Measurements from ENCODE around the gene SLC25A23.

The SLC25A23 gene

GRCh38 chr19:6489278-6490061, 29.9 kb upstream of the SLC25A23 start (continued):
- TF ChIP-seq ZBTB1 (tag by site-specific recombination; IDR thresholded peaks at IDR 0.05) (no peak), ZBTB17 (tag by site-specific recombination; IDR thresholded peaks at IDR 0.05) (no peak), KLF17 (tag by site-specific recombination; IDR thresholded peaks at IDR 0.05) (no peak), ZNF335 (tag by site-specific recombination; conservative IDR thresholded peaks at IDR 0.05) (no peak), ZNF184 (tag by site-specific recombination; IDR thresholded peaks at IDR 0.05) (no peak), ZSCAN23 (tag by site-specific recombination; IDR thresholded peaks at IDR 0.05) (no peak)
- TF ChIP-seq, protein P1, sequence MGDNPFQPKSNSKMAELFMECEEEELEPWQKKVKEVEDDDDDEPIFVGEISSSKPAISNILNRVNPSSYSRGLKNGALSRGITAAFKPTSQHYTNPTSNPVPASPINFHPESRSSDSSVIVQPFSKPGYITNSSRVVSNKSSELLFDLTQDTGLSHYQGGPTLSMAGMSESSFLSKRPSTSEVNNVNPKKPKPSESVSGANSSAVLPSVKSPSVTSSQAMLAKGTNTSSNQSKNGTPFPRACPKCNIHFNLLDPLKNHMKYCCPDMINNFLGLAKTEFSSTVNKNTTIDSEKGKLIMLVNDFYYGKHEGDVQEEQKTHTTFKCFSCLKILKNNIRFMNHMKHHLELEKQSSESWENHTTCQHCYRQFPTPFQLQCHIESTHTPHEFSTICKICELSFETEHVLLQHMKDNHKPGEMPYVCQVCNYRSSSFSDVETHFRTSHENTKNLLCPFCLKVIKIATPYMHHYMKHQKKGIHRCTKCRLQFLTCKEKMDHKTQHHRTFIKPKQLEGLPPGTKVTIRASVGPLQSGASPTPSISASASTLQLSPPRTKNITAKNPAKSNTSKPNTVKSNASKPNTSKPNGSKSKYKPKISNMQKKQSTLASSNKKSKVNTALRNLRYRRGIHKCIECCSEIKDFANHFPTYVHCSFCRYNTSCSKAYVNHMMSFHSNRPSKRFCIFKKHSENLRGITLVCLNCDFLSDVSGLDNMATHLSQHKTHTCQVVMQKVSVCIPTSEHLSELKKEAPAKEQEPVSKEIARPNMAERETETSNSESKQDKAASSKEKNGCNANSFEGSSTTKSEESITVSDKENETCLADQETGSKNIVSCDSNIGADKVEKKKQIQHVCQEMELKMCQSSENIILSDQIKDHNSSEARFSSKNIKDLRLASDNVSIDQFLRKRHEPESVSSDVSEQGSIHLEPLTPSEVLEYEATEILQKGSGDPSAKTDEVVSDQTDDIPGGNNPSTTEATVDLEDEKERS (tag by site-specific recombination; IDR thresholded peaks at IDR 0.05): no peak

GRCh38 chr19:6484831-6485230, 25.2 kb upstream of the SLC25A23 start:
- H3K9me3 ChIP-seq (ENCODE audit: control insufficient read depth, insufficient read depth, low read depth, low read length): no peaks in the 10 kb centered on the region
- H3K4me3 ChIP-seq (ENCODE audit: low read depth, low read length): no peak overlapping the region
- ChIA-PET CTCF (interaction anchor here (0.6 to 0.7 kb wide), 2 partner anchors 52 to 282 kb away, joined by 3 to 4 read pairs; partner anchors contain the start of gene SH2D3A), POLR2A (no interaction called here)
- H3K36me3 ChIP-seq (ENCODE audit: control insufficient read depth in 2 of 2, insufficient read depth in 1 of 2, low read length in 2 of 2): no peaks in the 10 kb centered on the region
- TF ChIP-seq ZNF157 (tag by site-specific recombination; IDR thresholded peaks at IDR 0.05) (no peak), BCL6B (tag by site-specific recombination; IDR thresholded peaks at IDR 0.05) (no peak), ZNF280C (tag by site-specific recombination; IDR thresholded peaks at IDR 0.05) (no peak), ZBTB17 (tag by site-specific recombination; IDR thresholded peaks at IDR 0.05) (no peak), ZBTB21 (tag by site-specific recombination; IDR thresholded peaks at IDR 0.05) (no peak), ZNF610 (tag by site-specific recombination; IDR thresholded peaks at IDR 0.05; ENCODE audit: borderline replicate concordance) (no peak), TRIM28 (IDR thresholded peaks at IDR 0.05; ENCODE audit: borderline replicate concordance, low read length) (no peak), ZNF2 (tag by site-specific recombination; IDR thresholded peaks at IDR 0.05) (no peak), ZNF48 (tag by site-specific recombination; IDR thresholded peaks at IDR 0.05) (no peak), ZSCAN4 (tag by site-specific recombination; IDR thresholded peaks at IDR 0.05) (no peak), KLF9 (tag by site-specific recombination; IDR thresholded peaks at IDR 0.05; ENCODE audit: low read depth) (no peak), ZNF18 (tag by site-specific recombination; IDR thresholded peaks at IDR 0.05) (no peak), SETDB1 (IDR thresholded peaks at IDR 0.05; ENCODE audit: insufficient read length, low read length) (no peak), ZNF670 (tag by site-specific recombination; IDR thresholded peaks at IDR 0.05; ENCODE audit: low read depth) (no peak)
- H3K4me1 ChIP-seq (ENCODE audit: control insufficient read depth, insufficient read depth, low read length): no peaks in the 10 kb centered on the region
- no peak overlapping the region for H3K27ac ChIP-seq (ENCODE audit: extremely low read depth, low read depth, low read length)

All from HEK293 (cell line).